BLaER1 treated with 17β-estradiol and CSF1 and Interleukin-3, amounts not matched to agents 10 nM and 100 nM (cell line): ENCODE results near the gene CFAP20DC.
A peak's percentile ranks its signal among the peaks of the same experiment; 100 is the strongest.
"Not testable (repeated sequence)": the region's sequence is repeated elsewhere in the genome, so short reads cannot be mapped to it uniquely, and the experiment has no call there.

Experiments
- H3K27ac ChIP-seq, 11 experiments: shearing (Covaris generic); formaldehyde crosslinking; 2 replicates each; pipeline ENCODE4 v1.8.1; 2022
- H3K27me3 ChIP-seq, 11 experiments: shearing (Covaris generic); formaldehyde crosslinking; 2 replicates each; pipeline ENCODE4 v1.8.1; 2022
- H3K36me3 ChIP-seq, 11 experiments: shearing (Covaris generic); formaldehyde crosslinking; 2 replicates each; pipeline ENCODE4 v1.8.1; 2022
- H3K4me1 ChIP-seq, 10 experiments: shearing (Covaris generic); formaldehyde crosslinking; 2 replicates each; pipeline ENCODE4 v1.8.1; 2022
- H3K4me2 ChIP-seq, 11 experiments: shearing (Covaris generic); formaldehyde crosslinking; 2 replicates each; pipeline ENCODE4 v1.8.1; 2022
- H3K4me3 ChIP-seq, 10 experiments: shearing (Covaris generic); formaldehyde crosslinking; 2 replicates each; pipeline ENCODE4 v1.8.1; 2022
- H3K9ac ChIP-seq, 11 experiments: shearing (Covaris generic); formaldehyde crosslinking; 2 replicates each; pipeline ENCODE4 v1.8.1; 2022
- H3K9me3 ChIP-seq, 11 experiments: shearing (Covaris generic); formaldehyde crosslinking; replicated peaks in 1 of 11; 2 replicates each; pipeline ENCODE4 v1.8.1; 2022
- H4K20me1 ChIP-seq, 11 experiments: shearing (Covaris generic); formaldehyde crosslinking; 2 replicates each; pipeline ENCODE4 v1.8.1; 2022
- Cebpa-rat ChIP-seq, 11 experiments: shearing (Covaris generic); IDR thresholded peaks; 2 replicates each; pipeline ENCODE4 v1.8.1; 2022

The CFAP20DC gene

DNA sequence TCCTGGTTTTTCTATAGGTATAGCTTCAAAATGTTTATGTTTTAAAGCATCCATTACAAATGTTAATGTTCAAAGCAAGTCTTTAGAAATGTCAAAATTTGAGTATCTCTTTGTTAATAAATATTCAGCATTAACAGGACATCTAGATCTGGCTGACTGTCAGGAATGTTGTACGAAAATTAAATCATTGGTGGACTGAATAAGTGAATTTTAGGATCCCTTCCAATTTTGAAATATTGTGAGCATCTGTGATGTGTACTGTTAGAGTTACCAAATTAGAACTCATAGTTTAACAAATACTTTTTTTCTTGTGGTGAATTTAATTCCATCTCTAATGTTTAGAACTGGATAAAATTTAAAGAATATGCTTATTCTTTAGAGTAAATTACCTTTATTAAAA, 30.1 kb upstream of the CFAP20DC start:
- no peak overlapping the region for H3K9ac ChIP-seq
- no peaks in the 10 kb centered on the region for H4K20me1 ChIP-seq
- no peaks in the 10 kb centered on the region for H3K27me3 ChIP-seq
- peaks cover 0 to 8% (median 0%) of the 10 kb centered on the region in 11 experiments; a peak in 4 of 22 replicates for H3K9me3 ChIP-seq
- no peaks in the 10 kb centered on the region for H3K36me3 ChIP-seq
- no peak overlapping the region for H3K4me3 ChIP-seq
- TF ChIP-seq Cebpa-rat (IDR thresholded peaks at IDR 0.05): no peak
- no peak overlapping the region for H3K27ac ChIP-seq
- no peak overlapping the region for H3K4me2 ChIP-seq
- H3K4me1 ChIP-seq: peaks cover 0 to 21% (median 3%) of the 10 kb centered on the region in 10 experiments; a peak in 9 of 20 replicates

DNA sequence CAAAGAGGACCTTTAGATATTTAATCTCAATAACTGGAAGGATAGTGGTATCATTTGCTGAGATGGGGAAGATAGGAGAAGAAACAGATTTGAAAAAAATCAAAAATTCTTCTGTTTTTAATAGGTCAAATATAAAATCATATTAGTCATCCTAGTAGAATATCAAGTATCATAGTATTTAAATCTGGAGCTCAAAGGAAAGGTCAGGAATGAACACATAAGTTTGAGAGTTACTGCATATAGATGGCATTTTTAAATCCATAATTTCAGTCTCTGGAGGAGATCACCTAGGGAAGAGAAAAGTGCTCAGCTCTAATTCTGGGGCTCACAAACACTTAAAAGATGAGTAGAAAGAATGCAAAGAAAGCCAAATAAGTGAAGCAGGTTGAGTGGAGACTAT, 24.9 kb upstream of the CFAP20DC start:
- Histone ChIP-seq H3K9ac (no peak overlapping the region), H3K36me3 (no peaks in the 10 kb centered on the region), H3K4me1 (peaks cover 0 to 11% (median 8%) of the 10 kb centered on the region in 10 experiments; a peak in 16 of 20 replicates)

DNA sequence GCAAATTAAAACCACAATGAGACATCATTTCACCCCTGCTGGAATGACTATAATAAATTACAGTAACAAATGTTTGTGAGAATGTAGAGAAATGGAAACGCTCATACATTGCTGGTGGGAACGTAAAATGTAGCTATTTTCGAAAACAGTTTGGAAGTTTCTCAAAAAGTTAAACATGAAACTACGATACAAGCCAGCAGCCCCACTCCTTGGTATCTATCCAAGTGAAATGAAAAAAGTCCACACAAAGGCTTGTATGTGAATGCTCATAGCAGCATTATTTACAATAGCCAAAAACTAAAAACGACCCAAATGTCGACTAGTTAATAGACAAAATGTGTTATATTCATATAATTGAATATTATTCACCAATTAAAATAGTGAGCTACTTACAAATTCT, 22.9 kb upstream of the CFAP20DC start:
- no peak overlapping the region for H3K9ac ChIP-seq
- H3K36me3 ChIP-seq: no peaks in the 10 kb centered on the region
- H4K20me1 ChIP-seq: no peaks in the 10 kb centered on the region
- H3K4me2 ChIP-seq: no peak overlapping the region
- no peaks in the 10 kb centered on the region for H3K27me3 ChIP-seq
- peaks cover 0 to 17% (median 12%) of the 10 kb centered on the region in 10 experiments; a peak in 16 of 20 replicates for H3K4me1 ChIP-seq
- no peak overlapping the region for H3K4me3 ChIP-seq
- H3K27ac ChIP-seq: no peak overlapping the region
- TF ChIP-seq Cebpa-rat (IDR thresholded peaks at IDR 0.05): no peak
- H3K9me3 ChIP-seq: no peaks in the 10 kb centered on the region

More for the DNA sequence above, 24.9 kb upstream of the CFAP20DC start:
- H3K4me2 ChIP-seq: no peak overlapping the region
- no peaks in the 10 kb centered on the region for H3K9me3 ChIP-seq
- H3K4me3 ChIP-seq: no peak overlapping the region
- H3K27me3 ChIP-seq: no peaks in the 10 kb centered on the region
- no peak overlapping the region for H3K27ac ChIP-seq
- TF ChIP-seq Cebpa-rat (IDR thresholded peaks at IDR 0.05): no peak
- H4K20me1 ChIP-seq: no peaks in the 10 kb centered on the region

DNA sequence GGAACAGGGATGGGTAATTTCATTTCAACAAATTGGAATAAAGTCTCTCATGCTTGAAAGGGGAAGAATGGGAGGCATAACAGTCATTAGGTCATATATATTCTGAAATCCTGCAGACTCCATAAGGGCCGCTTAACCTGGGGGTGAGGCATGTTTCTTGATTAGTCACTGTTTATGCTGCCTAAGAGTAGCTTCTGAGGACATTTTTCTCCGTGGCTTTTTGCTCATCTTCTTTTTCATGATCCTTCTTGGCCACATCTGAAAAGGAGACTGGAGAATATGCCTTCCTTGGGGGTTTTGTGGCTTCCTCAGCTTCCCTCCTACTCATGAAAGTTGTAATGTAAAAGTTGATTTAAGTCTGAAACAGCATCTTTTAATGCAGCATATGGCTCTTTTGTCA, 20.0 kb upstream of the CFAP20DC start:
- H3K4me3 ChIP-seq: no peak overlapping the region
- H3K27me3 ChIP-seq: no peaks in the 10 kb centered on the region
- H3K9me3 ChIP-seq: no peaks in the 10 kb centered on the region
- no peaks in the 10 kb centered on the region for H4K20me1 ChIP-seq
- TF ChIP-seq Cebpa-rat (IDR thresholded peaks at IDR 0.05): no peak
- H3K9ac ChIP-seq: no peak overlapping the region
- no peak overlapping the region for H3K27ac ChIP-seq
- H3K4me1 ChIP-seq: peaks cover 7 to 28% (median 19%) of the 10 kb centered on the region in 10 experiments
- H3K36me3 ChIP-seq: no peaks in the 10 kb centered on the region
- peak overlapping the region; percentile 5 to 51 (median 33); a peak in 15 of 22 replicates for H3K4me2 ChIP-seq

DNA sequence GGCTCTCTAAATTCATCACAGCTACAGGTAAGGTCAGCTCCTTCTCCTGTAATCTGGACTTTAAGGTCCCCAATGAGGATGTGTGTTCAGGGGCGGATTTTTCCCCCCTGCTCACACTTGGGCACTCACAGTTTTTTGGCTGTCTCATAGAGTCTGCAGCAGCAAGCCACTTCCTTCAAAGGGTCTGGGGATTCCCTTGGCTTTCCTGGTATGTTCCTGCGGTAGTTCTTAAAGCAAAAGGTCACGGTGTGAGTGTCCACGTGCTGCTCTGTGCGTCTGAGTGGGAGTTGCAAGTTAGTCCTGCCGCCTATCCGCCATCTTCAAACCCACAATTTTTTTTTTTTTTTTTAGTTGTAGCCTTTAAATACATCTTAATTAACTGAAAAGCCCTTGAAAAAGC, 15.4 kb upstream of the CFAP20DC start:
- Histone ChIP-seq H3K4me2 (peak overlapping the region; percentile 44 to 89 (median 74)), H3K4me1 (peaks cover 12 to 32% (median 21%) of the 10 kb centered on the region in 10 experiments), H3K27me3 (no peaks in the 10 kb centered on the region), H3K27ac (peak overlapping the region in 7 of 11 experiments; percentile 4 to 56 (median 18); a peak in 6 of 22 replicates), H3K9me3 (peaks cover 8 to 23% (median 17%) of the 10 kb centered on the region in 11 experiments; a peak in 18 of 22 replicates), H3K4me3 (no peak overlapping the region; a peak in 1 of 20 replicates), H3K36me3 (no peaks in the 10 kb centered on the region), H3K9ac (peak overlapping the region in 6 of 11 experiments; percentile 5 to 36 (median 24); a peak in 4 of 22 replicates), H4K20me1 (no peaks in the 10 kb centered on the region)
- no peak for TF ChIP-seq Cebpa-rat (IDR thresholded peaks at IDR 0.05)

DNA sequence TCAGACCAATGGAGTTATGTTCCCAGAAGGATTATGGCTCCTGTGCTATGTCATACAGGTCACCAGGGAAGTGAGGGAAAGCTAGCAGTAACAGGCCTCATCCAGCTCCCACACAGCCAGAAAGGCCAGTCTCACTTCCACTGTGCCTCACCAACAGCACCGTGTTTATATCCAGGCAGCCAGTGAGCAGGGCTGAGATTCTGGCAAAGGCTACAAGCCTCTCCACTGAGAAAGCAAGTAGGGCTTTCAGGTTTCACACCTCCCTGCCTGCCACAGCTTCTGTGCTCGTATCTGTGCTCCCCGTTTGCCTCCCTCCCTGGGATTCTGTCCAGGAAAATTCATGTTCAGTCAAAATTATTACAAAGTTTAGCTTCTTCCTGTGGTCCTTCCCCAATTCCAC, 14.9 kb upstream of the CFAP20DC start:
- Histone ChIP-seq H3K9ac (peak overlapping the region in 6 of 11 experiments; percentile 5 to 36 (median 24); a peak in 5 of 22 replicates), H3K9me3 (peaks cover 8 to 23% (median 17%) of the 10 kb centered on the region in 11 experiments; a peak in 18 of 22 replicates), H3K27ac (peak overlapping the region in 8 of 11 experiments; percentile 4 to 56 (median 18); a peak in 7 of 22 replicates), H3K27me3 (no peaks in the 10 kb centered on the region), H4K20me1 (no peaks in the 10 kb centered on the region), H3K4me3 (no peak overlapping the region; a peak in 1 of 20 replicates), H3K36me3 (no peaks in the 10 kb centered on the region), H3K4me2 (peak overlapping the region; percentile 44 to 89 (median 74)), H3K4me1 (peaks cover 10 to 27% (median 16%) of the 10 kb centered on the region in 10 experiments)
- no peak for TF ChIP-seq Cebpa-rat (IDR thresholded peaks at IDR 0.05)

DNA sequence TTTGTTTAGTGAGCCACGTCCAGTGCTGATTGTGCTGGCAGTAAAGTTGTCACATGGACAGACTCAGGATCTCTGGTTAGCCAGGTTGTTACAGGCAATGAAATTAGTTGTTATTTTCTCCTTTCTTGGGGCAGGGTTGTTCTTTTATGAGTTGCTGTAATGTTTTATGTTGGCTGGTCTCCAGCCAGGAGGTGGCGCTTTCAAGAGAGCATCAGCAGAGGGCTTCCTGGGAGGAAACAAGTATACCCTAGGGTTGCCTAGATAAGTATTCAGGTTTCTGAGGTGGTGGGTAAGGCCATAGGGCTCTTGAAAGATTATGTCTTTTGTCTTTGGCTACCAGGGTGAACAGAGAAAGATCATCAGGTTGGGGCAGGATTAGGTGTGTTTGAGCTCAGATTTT, 14.5 kb upstream of the CFAP20DC start:
- peak overlapping the region in 10 of 11 experiments; percentile 44 to 89 (median 76); a peak in 17 of 22 replicates for H3K4me2 ChIP-seq
- no peak for TF ChIP-seq Cebpa-rat (IDR thresholded peaks at IDR 0.05)

DNA sequence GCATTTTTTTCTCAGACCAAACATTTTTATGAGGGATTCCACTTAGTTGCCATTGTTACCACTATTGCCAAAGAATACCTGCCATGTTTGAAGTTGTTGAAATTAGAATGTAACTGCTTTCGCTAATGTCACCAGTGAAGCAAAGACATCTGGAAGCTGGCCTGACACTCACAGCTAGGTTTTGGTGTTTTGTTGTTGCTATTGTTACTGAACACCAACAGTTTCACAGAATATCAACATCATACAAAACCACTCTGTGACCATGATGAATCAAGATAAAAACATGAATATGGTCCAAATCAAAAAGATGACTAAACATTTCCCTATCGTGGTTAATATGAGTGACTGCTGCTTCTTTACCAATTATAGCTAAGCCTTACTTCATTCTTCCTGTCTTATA, 6.9 kb upstream of the CFAP20DC start:
- TF ChIP-seq Cebpa-rat (IDR thresholded peaks at IDR 0.05): no peak
- Histone ChIP-seq H3K27ac (no peak overlapping the region), H4K20me1 (no peaks in the 10 kb centered on the region), H3K4me3 (no peak overlapping the region), H3K9me3 (no peaks in the 10 kb centered on the region), H3K36me3 (no peaks in the 10 kb centered on the region), H3K27me3 (no peaks in the 10 kb centered on the region), H3K9ac (no peak overlapping the region), H3K4me2 (0 out of 22 replicates have a peak overlapping the region, but pooled peaks of 1 of the 11 experiments have one; percentile 2), H3K4me1 (peaks cover 0 to 8% (median 5%) of the 10 kb centered on the region in 10 experiments; a peak in 7 of 20 replicates)

More for the DNA sequence above, 14.5 kb upstream of the CFAP20DC start:
- no peak overlapping the region for H3K4me3 ChIP-seq
- H3K9ac ChIP-seq: no peak overlapping the region; a peak in 1 of 22 replicates
- no peaks in the 10 kb centered on the region for H4K20me1 ChIP-seq
- peaks cover 10 to 22% (median 13%) of the 10 kb centered on the region in 10 experiments for H3K4me1 ChIP-seq
- no peaks in the 10 kb centered on the region for H3K36me3 ChIP-seq
- no peaks in the 10 kb centered on the region for H3K27me3 ChIP-seq
- H3K27ac ChIP-seq: peak overlapping the region in 1 of 11 experiments; percentile 18; a peak in 1 of 22 replicates
- H3K9me3 ChIP-seq: peaks cover 8 to 23% (median 17%) of the 10 kb centered on the region in 11 experiments; a peak in 18 of 22 replicates

DNA sequence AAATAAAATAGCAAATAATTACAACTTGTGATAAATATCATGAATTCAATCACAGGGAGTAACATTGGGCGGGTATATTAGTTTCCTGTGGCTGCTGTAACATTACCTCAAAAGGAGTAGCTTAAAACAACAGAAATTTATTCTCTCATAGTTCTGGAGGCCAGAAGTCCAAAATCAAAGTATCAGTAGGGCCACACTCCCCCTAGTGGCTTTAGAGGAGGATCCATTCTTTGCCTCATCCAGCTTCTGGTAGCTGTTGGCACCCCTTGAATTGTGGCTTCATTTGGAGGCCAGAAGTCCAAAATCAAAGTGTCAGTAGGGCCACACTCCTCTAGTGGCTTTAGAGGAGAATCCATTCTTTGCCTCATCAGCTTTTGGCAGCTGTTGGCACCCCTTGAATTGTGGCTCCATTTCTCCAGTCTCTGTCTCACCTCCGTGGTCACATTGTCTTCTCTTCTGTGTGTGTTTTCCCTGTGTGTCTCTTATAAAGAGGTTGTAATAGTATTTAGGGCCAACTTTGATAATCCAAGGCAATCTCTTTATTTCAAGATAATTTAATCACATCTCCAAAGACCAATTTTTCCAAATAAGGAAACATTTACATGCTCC, 3.1 kb upstream of the CFAP20DC start:
- Histone ChIP-seq H4K20me1 (no peaks in the 10 kb centered on the region), H3K9me3 (peaks cover 0 to 11% (median 7%) of the 10 kb centered on the region in 11 experiments; a peak in 7 of 22 replicates), H3K4me3 (no peak overlapping the region), H3K27me3 (no peaks in the 10 kb centered on the region), H3K4me1 (peaks cover 11 to 26% (median 20%) of the 10 kb centered on the region in 10 experiments), H3K4me2 (no peak overlapping the region), H3K27ac (no peak overlapping the region), H3K9ac (no peak overlapping the region), H3K36me3 (no peaks in the 10 kb centered on the region)
- TF ChIP-seq Cebpa-rat (IDR thresholded peaks at IDR 0.05): no peak

DNA sequence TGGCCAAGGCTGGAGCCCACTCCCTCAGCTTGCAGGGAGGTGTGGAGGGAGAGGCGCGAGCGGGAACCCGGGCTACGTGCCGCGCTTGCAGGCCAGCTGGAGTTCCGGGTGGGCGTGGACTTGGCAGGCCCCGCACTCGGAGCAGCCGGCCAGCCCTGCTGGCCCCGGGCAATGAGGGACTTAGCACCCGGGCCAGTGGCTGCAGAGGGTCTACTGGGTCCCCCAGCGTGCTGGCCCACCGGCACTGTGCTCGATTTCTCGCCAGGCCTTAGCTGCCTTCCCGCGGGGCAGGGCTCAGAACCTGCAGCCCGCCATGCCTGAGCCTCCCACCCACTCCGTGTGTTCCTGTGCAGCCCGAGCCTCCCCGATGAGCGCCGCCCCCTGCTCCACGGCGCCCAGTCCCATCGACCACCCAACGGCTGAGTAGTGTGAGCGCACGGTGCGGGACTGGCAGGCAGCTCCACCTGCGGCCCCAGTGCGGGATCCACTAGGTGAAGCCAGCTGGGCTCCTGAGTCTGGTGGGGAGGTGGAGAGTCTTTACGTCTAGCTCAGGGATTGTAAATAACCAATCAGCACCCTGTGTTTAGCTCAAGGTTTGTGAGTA, 1.1 kb upstream of the CFAP20DC start:
- not testable (repeated sequence) for H4K20me1 ChIP-seq, H3K4me3 ChIP-seq, H3K36me3 ChIP-seq, H3K27me3 ChIP-seq, H3K9ac ChIP-seq
- Histone ChIP-seq H3K27ac (peak overlapping the region in 1 of 11 experiments; percentile 87; a peak in 1 of 22 replicates), H3K4me1 (peaks cover 11 to 40% (median 32%) of the 10 kb centered on the region in 10 experiments), H3K9me3 (peaks cover 0 to 11% (median 7%) of the 10 kb centered on the region in 11 experiments; a peak in 7 of 22 replicates), H3K4me2 (0 out of 22 replicates have a peak overlapping the region, but pooled peaks of 1 of the 11 experiments have one; percentile 94)
